Peyer's patch (tissue), 4 donors: ENCODE results near the gene DCC.

Source experiments
- CTCF ChIP-seq, 6 experiments: fragments of 450-650 bp in 4 of 6; fragments of 200-600 bp in 2 of 6; sonication (generic) in 1 of 6; IDR thresholded peaks; one replicate each; pipeline ENCODE4 v1.5.1; 2017 to 2019; ENCODE audit warnings: antibody characterized with exemption in 6 of 6, mild to moderate bottlenecking in 3 of 6, moderate library complexity in 1 of 6
- POLR2A ChIP-seq, 2 donors: fragments of 450-650 bp; IDR thresholded peaks; one replicate each; pipeline ENCODE4 v1.5.1; 2017; ENCODE audit warnings: antibody characterized with exemption in 2 of 2, mild to moderate bottlenecking in 2 of 2, moderate library complexity in 2 of 2

DNA sequence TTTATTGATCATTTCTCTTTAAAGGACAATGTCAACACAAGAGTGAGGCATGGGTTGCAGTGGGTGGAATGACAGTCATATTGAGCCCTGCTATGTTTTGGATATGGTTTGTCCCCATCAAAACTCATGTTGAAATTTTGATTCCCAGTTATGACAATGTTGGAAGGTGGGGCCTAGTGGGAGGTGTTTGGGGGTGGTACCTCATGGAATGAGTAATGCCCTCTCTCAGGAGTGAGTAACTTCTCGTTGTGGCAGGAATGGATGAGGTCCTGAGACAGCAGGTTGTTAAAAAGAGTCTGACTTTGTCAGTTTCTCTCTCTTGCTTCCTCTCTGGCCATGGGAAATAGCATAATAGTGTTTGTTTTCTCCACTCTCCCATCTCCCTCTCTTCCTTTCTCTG is 345.3 kb downstream of the DCC start:
- TF ChIP-seq CTCF (IDR thresholded peaks at IDR 0.05) (no peak), POLR2A (IDR thresholded peaks at IDR 0.05) (no peak)
